HUES6 (cell line): ENCODE measurements around the gene ROBO2.

Source experiments
- H3K27ac ChIP-seq: 2 replicates; pipeline ENCODE4 v1.7.0; 2013; ENCODE audit warnings: low read depth, mild to moderate bottlenecking, low read length, inconsistent platforms
- H3K27me3 ChIP-seq: 2 replicates; pipeline ENCODE4 v1.6.1; 2013; ENCODE audit warnings: low read length; ENCODE audit not compliant: control insufficient read depth, insufficient read depth
- H3K36me3 ChIP-seq: 2 replicates; pipeline ENCODE4 v1.6.1; 2013; ENCODE audit warnings: low read length; ENCODE audit not compliant: control insufficient read depth, insufficient read depth
- H3K4me1 ChIP-seq: 2 replicates; pipeline ENCODE4 v1.6.1; 2013; ENCODE audit warnings: low read length; ENCODE audit not compliant: control insufficient read depth, insufficient read depth
- H3K4me3 ChIP-seq: 2 replicates; pipeline ENCODE4 v1.5.1; 2013; ENCODE audit warnings: low read depth, low read length
- H3K9ac ChIP-seq: one replicate; pipeline ENCODE4 v1.6.1; 2013; ENCODE audit warnings: mild to moderate bottlenecking, low read length
- H3K9me3 ChIP-seq: 2 replicates; pipeline ENCODE4 v1.6.1; 2013; ENCODE audit warnings: low read depth, low read length; ENCODE audit not compliant: control insufficient read depth, insufficient read depth

ROBO2 gene

GRCh38 chr3:77325702-77326101 is 285.8 kb downstream of the ROBO2 start:
- Histone ChIP-seq H3K4me1 (no peaks in the 10 kb centered on the region), H3K36me3 (no peaks in the 10 kb centered on the region), H3K9me3 (no peaks in the 10 kb centered on the region), H3K27ac (no peak overlapping the region), H3K9ac (no peak overlapping the region), H3K27me3 (no peaks in the 10 kb centered on the region), H3K4me3 (no peak overlapping the region)

- Histone ChIP-seq H3K27me3 (no peaks in the 10 kb centered on the region), H3K4me1 (no peaks in the 10 kb centered on the region), H3K4me3 (no peak overlapping the region), H3K36me3 (no peaks in the 10 kb centered on the region), H3K9me3 (no peaks in the 10 kb centered on the region), H3K27ac (no peak overlapping the region), H3K9ac (no peak overlapping the region)
These were observed 286.7 kb downstream of the ROBO2 start for GRCh38 chr3:77326586-77326985.

- Histone ChIP-seq H3K9ac (no peak overlapping the region), H3K4me3 (no peak overlapping the region), H3K36me3 (no peaks in the 10 kb centered on the region), H3K27me3 (no peaks in the 10 kb centered on the region), H3K4me1 (no peaks in the 10 kb centered on the region), H3K27ac (no peak overlapping the region), H3K9me3 (no peaks in the 10 kb centered on the region)
These were observed 288.8 kb downstream of the ROBO2 start for GRCh38 chr3:77328690-77329089.

- Histone ChIP-seq H3K36me3 (no peaks in the 10 kb centered on the region), H3K27me3 (no peaks in the 10 kb centered on the region), H3K27ac (no peak overlapping the region), H3K9ac (no peak overlapping the region), H3K4me3 (no peak overlapping the region), H3K9me3 (no peaks in the 10 kb centered on the region), H3K4me1 (no peaks in the 10 kb centered on the region)
These were observed 289.2 kb downstream of the ROBO2 start for GRCh38 chr3:77329116-77329515.

GRCh38 chr3:77338195-77338594 is 298.3 kb downstream of the ROBO2 start:
- Histone ChIP-seq H3K9ac (no peak overlapping the region), H3K4me3 (no peak overlapping the region), H3K4me1 (no peaks in the 10 kb centered on the region), H3K27ac (no peak overlapping the region), H3K9me3 (no peaks in the 10 kb centered on the region), H3K36me3 (no peaks in the 10 kb centered on the region), H3K27me3 (no peaks in the 10 kb centered on the region)

- H3K4me1 ChIP-seq = no peaks in the 10 kb centered on the region
- no peaks in the 10 kb centered on the region for H3K36me3 ChIP-seq
- H3K4me3 ChIP-seq = no peak overlapping the region
- no peak overlapping the region for H3K9ac ChIP-seq
- no peaks in the 10 kb centered on the region for H3K9me3 ChIP-seq
- no peaks in the 10 kb centered on the region for H3K27me3 ChIP-seq
- H3K27ac ChIP-seq = no peak overlapping the region
These were observed 302.1 kb downstream of the ROBO2 start for GRCh38 chr3:77342027-77342426.

- Histone ChIP-seq H3K4me3 (no peak overlapping the region), H3K27ac (no peak overlapping the region), H3K36me3 (no peaks in the 10 kb centered on the region), H3K27me3 (no peaks in the 10 kb centered on the region), H3K9ac (no peak overlapping the region), H3K4me1 (no peaks in the 10 kb centered on the region), H3K9me3 (no peaks in the 10 kb centered on the region)
These were observed 302.8 kb downstream of the ROBO2 start for GRCh38 chr3:77342688-77343087.

GRCh38 chr3:77345009-77345408 is 305.1 kb downstream of the ROBO2 start:
- H3K27ac ChIP-seq = no peak overlapping the region
- H3K9ac ChIP-seq = no peak overlapping the region
- H3K27me3 ChIP-seq = no peaks in the 10 kb centered on the region
- H3K36me3 ChIP-seq = no peaks in the 10 kb centered on the region
- H3K4me1 ChIP-seq = peaks cover 14% of the 10 kb centered on the region
- no peaks in the 10 kb centered on the region for H3K9me3 ChIP-seq
- H3K4me3 ChIP-seq = no peak overlapping the region

GRCh38 chr3:77348244-77348855 is 308.5 kb downstream of the ROBO2 start:
- no peak overlapping the region for H3K4me3 ChIP-seq
- H3K4me1 ChIP-seq = peaks cover 14% of the 10 kb centered on the region
- no peak overlapping the region for H3K9ac ChIP-seq
- no peaks in the 10 kb centered on the region for H3K27me3 ChIP-seq
- H3K36me3 ChIP-seq = no peaks in the 10 kb centered on the region
- no peaks in the 10 kb centered on the region for H3K9me3 ChIP-seq
- H3K27ac ChIP-seq = no peak overlapping the region

GRCh38 chr3:77354958-77355357 is 315.1 kb downstream of the ROBO2 start:
- Histone ChIP-seq H3K9me3 (no peaks in the 10 kb centered on the region), H3K9ac (no peak overlapping the region), H3K27me3 (no peaks in the 10 kb centered on the region), H3K4me3 (no peak overlapping the region), H3K36me3 (no peaks in the 10 kb centered on the region), H3K4me1 (no peaks in the 10 kb centered on the region), H3K27ac (no peak overlapping the region)

GRCh38 chr3:77362936-77363335 is 323.0 kb downstream of the ROBO2 start:
- H3K9ac ChIP-seq = no peak overlapping the region
- H3K36me3 ChIP-seq = no peaks in the 10 kb centered on the region
- H3K4me3 ChIP-seq = no peak overlapping the region
- H3K4me1 ChIP-seq = peaks cover 7% of the 10 kb centered on the region; the same call in 1 of the 2 replicates
- H3K27me3 ChIP-seq = no peaks in the 10 kb centered on the region
- no peak overlapping the region for H3K27ac ChIP-seq
- H3K9me3 ChIP-seq = peaks cover 13% of the 10 kb centered on the region; the same call in 1 of the 2 replicates

GRCh38 chr3:77365152-77365551 is 325.3 kb downstream of the ROBO2 start:
- H3K27ac ChIP-seq = no peak overlapping the region
- peaks cover 13% of the 10 kb centered on the region; the same call in 1 of the 2 replicates for H3K9me3 ChIP-seq
- peaks cover 7% of the 10 kb centered on the region; the same call in 1 of the 2 replicates for H3K4me1 ChIP-seq
- no peak overlapping the region for H3K4me3 ChIP-seq
- H3K36me3 ChIP-seq = no peaks in the 10 kb centered on the region
- no peak overlapping the region for H3K9ac ChIP-seq
- H3K27me3 ChIP-seq = no peaks in the 10 kb centered on the region
